H54 (cell line): ENCODE data around the gene SLC6A8.

Source experiments
- DNase-seq: peaks from one replicate; pipeline ENCODE4 v3.0.0; 2011; ENCODE audit warnings: low spot score, mixed read lengths; ENCODE audit not compliant: insufficient read length
- FAIRE-seq: peaks from 3 replicates; lab custom pipeline; 2011; peaks lifted over from hg19 to GRCh38; lab: Jason Lieb, UNC
- POLR2A ChIP-seq: IDR thresholded peaks from 2 replicates; pipeline ENCODE4 v1.6.1; 2011; ENCODE audit warnings: low read depth, mild to moderate bottlenecking, low read length

The SLC6A8 gene

GRCh38 chrX:153717445-153717844, 29.7 kb downstream of the SLC6A8 start:
- no peak for TF ChIP-seq POLR2A
- FAIRE-seq (no peak), DNase-seq (no peak)

DNA sequence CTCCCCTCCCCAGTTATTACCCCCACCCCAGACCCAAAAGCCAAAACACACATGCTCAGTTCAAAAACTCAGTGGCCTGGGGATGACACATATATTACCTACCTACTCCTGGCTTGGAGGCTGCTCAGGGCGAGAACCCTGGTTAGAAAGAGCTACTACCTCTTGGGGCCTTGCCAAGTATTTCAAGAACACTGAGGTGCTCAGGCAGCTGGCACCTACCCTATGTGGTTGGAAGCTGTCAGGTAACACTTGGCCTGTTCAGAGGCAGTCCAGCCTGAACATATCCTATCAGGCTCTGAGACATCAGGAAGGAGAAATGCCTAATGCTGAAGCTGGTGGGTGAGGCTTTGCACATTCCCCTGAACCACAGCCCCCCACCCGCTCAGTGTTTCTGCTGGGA, 31.5 kb downstream of the SLC6A8 start:
- FAIRE-seq (no peak), DNase-seq (no peak)
- no peak for TF ChIP-seq POLR2A

- FAIRE-seq (no peak), DNase-seq (no peak)
- TF ChIP-seq POLR2A, result no peak
These were observed 32.0 kb downstream of the SLC6A8 start for GRCh38 chrX:153719701-153720100.

- no peak for DNase-seq
These were observed 35.1 kb downstream of the SLC6A8 start for GRCh38 chrX:153722704-153723350.

DNA sequence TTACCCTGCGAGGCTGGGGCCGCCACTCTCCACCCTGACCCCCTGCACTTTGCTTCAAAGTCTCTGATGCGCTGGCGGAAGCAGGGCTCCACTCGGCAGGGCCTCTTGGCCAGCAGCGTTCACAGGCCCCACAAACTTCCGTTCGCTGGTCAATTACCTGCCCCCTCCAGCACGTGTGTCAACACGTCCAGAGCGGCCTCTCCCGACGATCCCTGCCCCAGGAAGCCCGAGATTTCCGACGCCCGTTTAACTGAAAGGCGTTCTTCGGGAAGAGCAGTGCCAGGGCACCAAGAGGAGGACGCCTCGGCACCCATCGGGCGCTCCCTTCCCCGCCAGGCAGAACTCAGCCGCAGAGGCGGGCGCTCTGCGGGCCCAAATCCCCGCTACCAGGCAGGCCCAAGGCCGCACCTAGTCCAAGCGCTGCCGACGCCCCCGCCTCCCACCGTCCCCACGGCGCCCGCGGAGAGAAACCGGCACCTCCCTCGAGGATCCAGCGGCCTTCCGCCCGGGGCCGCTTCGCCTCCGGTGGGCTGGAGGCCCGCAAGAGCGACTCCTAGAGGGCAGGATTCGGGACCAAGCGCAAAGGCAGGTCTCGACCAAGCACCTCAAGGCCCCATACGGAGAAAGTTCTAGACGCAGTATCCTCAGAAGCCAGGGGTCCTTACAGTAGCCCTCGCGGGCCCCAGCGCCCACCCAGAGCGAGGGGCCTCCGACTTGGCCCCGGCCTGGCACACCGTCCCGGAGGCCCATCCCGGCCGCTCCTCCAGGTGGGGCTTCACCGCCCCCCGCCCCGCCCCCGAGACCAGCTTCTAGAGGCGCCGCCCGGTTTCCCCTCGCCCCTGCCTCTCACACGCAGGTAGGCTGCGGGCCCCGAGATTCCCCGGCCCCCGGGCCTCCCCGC, 35.9 kb downstream of the SLC6A8 start:
- no peak for DNase-seq
- no peak for TF ChIP-seq POLR2A
- no peak for FAIRE-seq

More at GRCh38 chrX:153722704-153723350, 35.1 kb downstream of the SLC6A8 start:
- TF ChIP-seq POLR2A, result no peak
- FAIRE-seq, result no peak

- peak; percentile 83 for TF ChIP-seq POLR2A
- DNase-seq, result peak; percentile 81
- FAIRE-seq, result no peak
These were observed 36.7 kb downstream of the SLC6A8 start, which contains the start of the genes ABCD1 and BCAP31 for GRCh38 chrX:153724252-153725038. TSS of gene ABCD1 (plus strand) at chrX:153724856. CDS start at chrX:153725267, 411 bp downstream. TSS of gene BCAP31 (minus strand) at chrX:153724387. CDS start at chrX:153723244, 1,143 bp downstream.

DNA sequence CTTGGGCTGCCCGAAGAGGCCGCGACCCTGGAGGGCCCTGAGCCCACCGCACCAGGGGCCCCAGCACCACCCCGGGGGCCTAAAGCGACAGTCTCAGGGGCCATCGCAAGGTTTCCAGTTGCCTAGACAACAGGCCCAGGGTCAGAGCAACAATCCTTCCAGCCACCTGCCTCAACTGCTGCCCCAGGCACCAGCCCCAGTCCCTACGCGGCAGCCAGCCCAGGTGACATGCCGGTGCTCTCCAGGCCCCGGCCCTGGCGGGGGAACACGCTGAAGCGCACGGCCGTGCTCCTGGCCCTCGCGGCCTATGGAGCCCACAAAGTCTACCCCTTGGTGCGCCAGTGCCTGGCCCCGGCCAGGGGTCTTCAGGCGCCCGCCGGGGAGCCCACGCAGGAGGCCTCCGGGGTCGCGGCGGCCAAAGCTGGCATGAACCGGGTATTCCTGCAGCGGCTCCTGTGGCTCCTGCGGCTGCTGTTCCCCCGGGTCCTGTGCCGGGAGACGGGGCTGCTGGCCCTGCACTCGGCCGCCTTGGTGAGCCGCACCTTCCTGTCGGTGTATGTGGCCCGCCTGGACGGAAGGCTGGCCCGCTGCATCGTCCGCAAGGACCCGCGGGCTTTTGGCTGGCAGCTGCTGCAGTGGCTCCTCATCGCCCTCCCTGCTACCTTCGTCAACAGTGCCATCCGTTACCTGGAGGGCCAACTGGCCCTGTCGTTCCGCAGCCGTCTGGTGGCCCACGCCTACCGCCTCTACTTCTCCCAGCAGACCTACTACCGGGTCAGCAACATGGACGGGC, 37.5 kb downstream of the SLC6A8 start:
- no peak; the same call in 1 of the 2 replicates for TF ChIP-seq POLR2A
- no peak for FAIRE-seq
- DNase-seq, result no peak

DNA sequence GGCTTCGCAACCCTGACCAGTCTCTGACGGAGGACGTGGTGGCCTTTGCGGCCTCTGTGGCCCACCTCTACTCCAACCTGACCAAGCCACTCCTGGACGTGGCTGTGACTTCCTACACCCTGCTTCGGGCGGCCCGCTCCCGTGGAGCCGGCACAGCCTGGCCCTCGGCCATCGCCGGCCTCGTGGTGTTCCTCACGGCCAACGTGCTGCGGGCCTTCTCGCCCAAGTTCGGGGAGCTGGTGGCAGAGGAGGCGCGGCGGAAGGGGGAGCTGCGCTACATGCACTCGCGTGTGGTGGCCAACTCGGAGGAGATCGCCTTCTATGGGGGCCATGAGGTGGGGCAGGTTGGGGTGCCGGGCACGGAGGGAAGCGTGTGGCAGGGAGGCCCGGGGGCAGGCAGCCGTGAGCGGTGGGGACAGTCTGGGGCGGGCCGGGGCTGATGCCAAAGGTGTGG, 38.1 kb downstream of the SLC6A8 start:
- DNase-seq, result no peak
- no peak for FAIRE-seq
- TF ChIP-seq POLR2A, result no peak

DNA sequence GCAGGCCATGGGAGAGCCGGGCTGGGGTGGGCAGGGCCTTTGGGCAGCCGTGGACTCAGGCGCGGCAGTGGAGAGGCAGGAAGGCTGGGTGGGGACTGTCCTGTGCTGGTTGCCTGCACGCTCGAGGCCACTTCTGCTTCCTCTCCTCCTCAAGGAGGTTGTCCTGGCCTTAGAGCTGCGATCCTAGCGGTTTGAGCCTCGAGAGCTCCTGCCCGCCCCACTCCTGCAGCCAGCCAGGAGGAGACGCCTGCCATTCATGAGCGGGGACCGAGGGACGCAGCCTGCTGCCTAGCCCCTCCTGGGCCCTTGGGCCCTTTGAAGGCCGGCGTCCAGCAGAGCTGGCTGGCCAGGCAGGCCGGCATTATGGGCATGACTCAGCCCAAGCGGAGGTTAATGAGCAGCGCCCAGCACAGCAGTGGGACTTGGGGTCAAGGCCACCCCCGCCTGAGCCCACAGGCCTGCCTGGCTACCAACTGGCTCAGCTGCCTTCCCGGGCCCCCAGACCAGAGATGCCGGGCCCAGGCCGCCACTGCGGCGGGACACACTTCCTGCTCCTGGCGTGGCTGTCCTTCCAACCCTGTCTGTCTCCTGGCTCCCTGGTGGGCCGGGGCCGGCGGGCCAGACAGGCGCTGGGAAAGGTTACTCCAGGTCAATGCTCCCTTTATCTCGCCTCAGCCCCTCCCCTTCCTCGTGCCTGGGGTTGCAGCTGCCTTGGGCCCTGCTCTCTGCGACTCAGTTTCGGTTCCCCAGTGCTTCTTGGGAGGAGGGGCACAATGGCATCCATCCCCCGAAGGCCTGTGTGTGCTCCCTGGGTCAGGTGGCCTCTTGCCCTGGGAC, 38.8 kb downstream of the SLC6A8 start:
- TF ChIP-seq POLR2A, result peak; percentile 51
- DNase-seq, result peak; percentile 79
- no peak for FAIRE-seq

GRCh38 chrX:153727123-153727931, 39.6 kb downstream of the SLC6A8 start:
- TF ChIP-seq POLR2A, result no peak
- no peak for FAIRE-seq
- peak; percentile 68 for DNase-seq

DNA sequence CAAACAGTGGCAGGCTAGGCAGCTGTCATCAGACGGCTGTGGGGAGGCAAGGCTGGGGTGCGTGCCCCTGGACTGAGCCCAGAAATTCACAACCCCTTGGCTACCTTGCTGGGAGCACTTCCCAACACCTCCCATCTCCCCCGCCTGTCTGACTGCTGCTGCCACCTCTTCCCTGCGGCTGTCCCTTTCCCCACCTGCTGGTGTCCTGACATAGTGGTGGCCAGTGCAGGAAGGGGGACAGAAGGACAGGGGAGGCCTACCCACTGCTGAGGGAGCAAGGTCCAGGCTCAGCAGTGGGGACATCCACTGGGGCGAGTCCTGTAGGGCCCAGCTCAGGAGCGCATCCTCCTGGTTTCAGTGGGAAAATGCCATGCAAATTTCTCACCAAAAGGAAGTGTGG, 40.4 kb downstream of the SLC6A8 start:
- no peak for FAIRE-seq
- DNase-seq, result no peak
- no peak for TF ChIP-seq POLR2A
